ENCODE results near the gene ELL2.

The ELL2 gene

DNA sequence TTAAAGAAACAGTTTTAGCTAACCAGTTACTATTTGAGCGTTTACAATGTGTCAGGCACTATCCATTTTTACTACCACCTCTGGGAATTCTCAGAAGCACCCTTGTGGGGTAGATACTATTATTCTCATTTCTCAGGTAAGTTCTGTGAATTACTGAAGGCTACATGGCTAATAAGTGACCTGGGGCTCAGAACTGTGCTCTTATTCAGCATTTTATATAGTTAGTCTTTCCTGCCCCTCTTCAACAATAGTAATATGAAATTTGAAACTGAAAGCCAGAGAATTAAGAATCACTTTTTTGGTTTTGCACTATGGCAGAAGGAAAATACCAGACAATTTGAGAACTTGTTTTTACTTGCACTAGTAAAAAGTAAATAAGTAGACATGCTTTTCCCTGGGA is 11.8 kb downstream of the ELL2 start:
- Histone ChIP-seq H3K4me2 (ENCODE audit: insufficient read depth, low read length, poor library complexity, severe bottlenecking) (no peak overlapping the region), H2BK120ac (ENCODE audit: low read depth, low read length) (no peak overlapping the region), H3K79me1 (ENCODE audit: low read depth, low read length) (no peaks in the 10 kb centered on the region), H2AK5ac (ENCODE audit: low read depth, low read length) (no peak overlapping the region), H3K9me3 (replicated peaks in 1 of 2; ENCODE audit: control insufficient read depth in 2 of 2, insufficient read depth in 1 of 2, low read depth in 1 of 2, low read length in 2 of 2) (no peaks in the 10 kb centered on the region), H3K27me3 (ENCODE audit: control insufficient read depth in 3 of 3, insufficient read depth in 3 of 3, low read depth in 1 of 3, low read length in 3 of 3) (no peaks in the 10 kb centered on the region), H3K4me3 (ENCODE audit: low read length in 2 of 2) (no peak overlapping the region), H4K8ac (ENCODE audit: low read depth, low read length) (no peak overlapping the region), H3K4ac (ENCODE audit: low read length) (no peak overlapping the region), H3K9ac (ENCODE audit: low read depth, low read length, poor library complexity) (no peak overlapping the region), H3K36me3 (replicated peaks in 1 of 2; ENCODE audit: control insufficient read depth in 2 of 2, insufficient read depth in 2 of 2, low read length in 2 of 2) (no peaks in the 10 kb centered on the region), H2BK5ac (ENCODE audit: low read length) (no peak overlapping the region), H2AFZ (ENCODE audit: low read length) (no peak overlapping the region), H3K23ac (ENCODE audit: low read depth, low read length, poor library complexity) (no peak overlapping the region), H3K27ac (replicated peaks; ENCODE audit: low read length) (no peak overlapping the region), H3K14ac (ENCODE audit: low read length) (no peak overlapping the region), H3K18ac (ENCODE audit: low read length) (no peak overlapping the region), H3K4me1 (ENCODE audit: control insufficient read depth in 2 of 2, insufficient read depth in 1 of 2, low read depth in 1 of 2, low read length in 2 of 2) (no peaks in the 10 kb centered on the region), H2BK15ac (ENCODE audit: low read length) (no peak overlapping the region), H2BK12ac (ENCODE audit: low read length) (no peak overlapping the region), H4K91ac (ENCODE audit: low read depth, low read length, poor library complexity) (no peak overlapping the region)
- DNase-seq (ENCODE audit: low spot score): no peak
- no CpG with 5 or more reads among the region's 1 CpG for WGBS, 2 donors (ENCODE audit: extremely low coverage in 2 of 2, insufficient read length in 2 of 2, insufficient replicate concordance in 1 of 2)

DNA sequence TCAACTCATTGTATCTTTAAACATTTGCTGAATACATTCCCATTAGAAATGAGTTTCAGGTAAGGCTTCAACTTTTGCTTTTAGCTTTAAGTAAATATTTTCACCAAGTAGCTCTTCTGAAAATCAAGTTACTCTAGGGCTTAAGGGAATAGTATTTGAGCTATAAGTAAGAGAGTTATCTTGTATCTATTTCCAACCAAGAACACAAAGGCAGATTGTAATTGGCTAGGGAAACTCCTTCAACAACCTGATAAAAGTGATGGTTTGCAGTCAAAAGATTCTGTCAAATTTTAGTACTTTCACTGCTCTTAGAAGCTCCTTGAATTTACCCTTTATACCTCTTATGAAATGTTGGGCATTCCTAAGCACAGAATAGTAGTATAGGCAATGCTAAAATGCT is 13.0 kb downstream of the ELL2 start:
- Histone ChIP-seq H3K4me1 (ENCODE audit: control insufficient read depth in 2 of 2, insufficient read depth in 1 of 2, low read depth in 1 of 2, low read length in 2 of 2) (no peaks in the 10 kb centered on the region), H2BK120ac (ENCODE audit: low read depth, low read length) (no peak overlapping the region), H3K9ac (ENCODE audit: low read depth, low read length, poor library complexity) (no peak overlapping the region), H3K14ac (ENCODE audit: low read length) (no peak overlapping the region), H2AK5ac (ENCODE audit: low read depth, low read length) (no peak overlapping the region), H3K4me3 (ENCODE audit: low read length in 2 of 2) (no peak overlapping the region), H3K79me1 (ENCODE audit: low read depth, low read length) (no peaks in the 10 kb centered on the region), H3K4ac (ENCODE audit: low read length) (no peak overlapping the region), H3K27ac (replicated peaks; ENCODE audit: low read length) (no peak overlapping the region), H3K4me2 (ENCODE audit: insufficient read depth, low read length, poor library complexity, severe bottlenecking) (no peak overlapping the region), H2AFZ (ENCODE audit: low read length) (no peak overlapping the region), H4K8ac (ENCODE audit: low read depth, low read length) (no peak overlapping the region), H3K23ac (ENCODE audit: low read depth, low read length, poor library complexity) (no peak overlapping the region), H3K36me3 (replicated peaks in 1 of 2; ENCODE audit: control insufficient read depth in 2 of 2, insufficient read depth in 2 of 2, low read length in 2 of 2) (no peaks in the 10 kb centered on the region), H2BK15ac (ENCODE audit: low read length) (no peak overlapping the region), H3K9me3 (replicated peaks in 1 of 2; ENCODE audit: control insufficient read depth in 2 of 2, insufficient read depth in 1 of 2, low read depth in 1 of 2, low read length in 2 of 2) (no peaks in the 10 kb centered on the region), H3K27me3 (ENCODE audit: control insufficient read depth in 3 of 3, insufficient read depth in 3 of 3, low read depth in 1 of 3, low read length in 3 of 3) (no peaks in the 10 kb centered on the region), H2BK5ac (ENCODE audit: low read length) (no peak overlapping the region), H3K18ac (ENCODE audit: low read length) (no peak overlapping the region), H2BK12ac (ENCODE audit: low read length) (no peak overlapping the region), H4K91ac (ENCODE audit: low read depth, low read length, poor library complexity) (no peak overlapping the region)
- no peak for DNase-seq (ENCODE audit: low spot score)

DNA sequence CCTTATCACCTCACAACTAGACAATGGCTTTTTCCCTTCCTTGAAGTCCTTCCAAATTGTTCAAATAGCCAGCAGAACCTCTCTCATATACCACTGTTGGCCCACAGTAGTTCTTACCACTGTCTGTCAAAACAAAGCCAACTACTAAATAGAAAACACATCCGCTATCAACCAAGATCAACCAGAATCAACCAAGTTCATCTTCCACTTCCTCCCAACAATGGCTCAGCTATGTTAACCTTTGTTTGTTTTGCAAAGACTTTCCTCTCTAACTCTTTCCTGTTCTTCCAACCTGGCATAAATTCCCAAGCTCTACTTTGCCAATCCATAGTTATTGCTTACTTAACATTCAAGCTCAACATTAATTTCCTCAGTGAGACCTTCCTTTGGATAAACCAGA is 15.2 kb downstream of the ELL2 start:
- Histone ChIP-seq H2BK120ac (ENCODE audit: low read depth, low read length) (no peak overlapping the region), H2AK5ac (ENCODE audit: low read depth, low read length) (no peak overlapping the region), H3K4ac (ENCODE audit: low read length) (no peak overlapping the region), H3K23ac (ENCODE audit: low read depth, low read length, poor library complexity) (no peak overlapping the region), H3K4me2 (ENCODE audit: insufficient read depth, low read length, poor library complexity, severe bottlenecking) (no peak overlapping the region), H3K9ac (ENCODE audit: low read depth, low read length, poor library complexity) (no peak overlapping the region), H3K79me1 (ENCODE audit: low read depth, low read length) (no peaks in the 10 kb centered on the region), H3K27ac (replicated peaks; ENCODE audit: low read length) (no peak overlapping the region), H4K8ac (ENCODE audit: low read depth, low read length) (no peak overlapping the region), H3K14ac (ENCODE audit: low read length) (no peak overlapping the region), H3K4me1 (ENCODE audit: control insufficient read depth in 2 of 2, insufficient read depth in 1 of 2, low read depth in 1 of 2, low read length in 2 of 2) (peaks cover 0 to under 1% of the 10 kb centered on the region in 2 donors), H2BK5ac (ENCODE audit: low read length) (no peak overlapping the region), H4K91ac (ENCODE audit: low read depth, low read length, poor library complexity) (no peak overlapping the region), H2BK12ac (ENCODE audit: low read length) (no peak overlapping the region), H3K4me3 (ENCODE audit: low read length in 2 of 2) (no peak overlapping the region), H3K36me3 (replicated peaks in 1 of 2; ENCODE audit: control insufficient read depth in 2 of 2, insufficient read depth in 2 of 2, low read length in 2 of 2) (no peaks in the 10 kb centered on the region), H2BK15ac (ENCODE audit: low read length) (no peak overlapping the region), H2AFZ (ENCODE audit: low read length) (no peak overlapping the region), H3K9me3 (replicated peaks in 1 of 2; ENCODE audit: control insufficient read depth in 2 of 2, insufficient read depth in 1 of 2, low read depth in 1 of 2, low read length in 2 of 2) (no peaks in the 10 kb centered on the region), H3K18ac (ENCODE audit: low read length) (no peak overlapping the region), H3K27me3 (ENCODE audit: control insufficient read depth in 3 of 3, insufficient read depth in 3 of 3, low read depth in 1 of 3, low read length in 3 of 3) (no peaks in the 10 kb centered on the region)
- DNase-seq (ENCODE audit: low spot score): no peak
- WGBS, 2 donors (ENCODE audit: extremely low coverage in 2 of 2, insufficient read length in 2 of 2, insufficient replicate concordance in 1 of 2): no CpG with 5 or more reads among the region's 1 CpG

DNA sequence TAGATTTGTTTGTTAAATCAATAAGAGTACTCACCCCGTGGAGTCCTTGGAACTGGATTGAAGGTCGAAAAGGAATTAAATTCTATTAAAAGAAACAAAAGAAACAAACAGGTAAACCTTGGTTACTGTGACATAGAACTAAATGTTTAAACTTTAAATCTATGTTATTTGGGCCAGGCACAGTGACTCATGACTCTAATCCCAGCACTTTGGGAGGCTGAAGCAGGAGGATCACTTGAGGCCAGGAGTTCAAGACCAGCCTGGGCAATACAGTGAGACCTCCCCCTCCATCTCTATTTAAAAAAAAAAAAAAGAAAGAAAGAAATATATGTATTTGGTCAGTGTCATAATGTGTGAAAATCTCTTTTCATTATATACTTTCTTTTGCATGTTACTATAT is 18.7 kb downstream of the ELL2 start:
- Histone ChIP-seq H2BK15ac (ENCODE audit: low read length) (no peak overlapping the region), H3K14ac (ENCODE audit: low read length) (no peak overlapping the region), H3K23ac (ENCODE audit: low read depth, low read length, poor library complexity) (no peak overlapping the region), H3K4me1 (ENCODE audit: control insufficient read depth in 2 of 2, insufficient read depth in 1 of 2, low read depth in 1 of 2, low read length in 2 of 2) (peaks cover 0 to 4% of the 10 kb centered on the region in 2 donors), H2AK5ac (ENCODE audit: low read depth, low read length) (no peak overlapping the region), H3K9me3 (replicated peaks in 1 of 2; ENCODE audit: control insufficient read depth in 2 of 2, insufficient read depth in 1 of 2, low read depth in 1 of 2, low read length in 2 of 2) (no peaks in the 10 kb centered on the region), H3K79me1 (ENCODE audit: low read depth, low read length) (no peaks in the 10 kb centered on the region), H2BK5ac (ENCODE audit: low read length) (no peak overlapping the region), H3K27me3 (ENCODE audit: control insufficient read depth in 3 of 3, insufficient read depth in 3 of 3, low read depth in 1 of 3, low read length in 3 of 3) (no peaks in the 10 kb centered on the region), H3K36me3 (replicated peaks in 1 of 2; ENCODE audit: control insufficient read depth in 2 of 2, insufficient read depth in 2 of 2, low read length in 2 of 2) (no peaks in the 10 kb centered on the region), H3K27ac (replicated peaks; ENCODE audit: low read length) (no peak overlapping the region), H3K18ac (ENCODE audit: low read length) (no peak overlapping the region), H3K4ac (ENCODE audit: low read length) (no peak overlapping the region), H4K8ac (ENCODE audit: low read depth, low read length) (no peak overlapping the region), H3K4me2 (ENCODE audit: insufficient read depth, low read length, poor library complexity, severe bottlenecking) (no peak overlapping the region), H4K91ac (ENCODE audit: low read depth, low read length, poor library complexity) (no peak overlapping the region), H2BK120ac (ENCODE audit: low read depth, low read length) (no peak overlapping the region), H2BK12ac (ENCODE audit: low read length) (no peak overlapping the region), H3K9ac (ENCODE audit: low read depth, low read length, poor library complexity) (no peak overlapping the region), H3K4me3 (ENCODE audit: low read length in 2 of 2) (no peak overlapping the region), H2AFZ (ENCODE audit: low read length) (no peak overlapping the region)
- no CpG with 5 or more reads among the region's 2 CpGs for WGBS, 2 donors (ENCODE audit: extremely low coverage in 2 of 2, insufficient read length in 2 of 2, insufficient replicate concordance in 1 of 2)
- no peak for DNase-seq (ENCODE audit: low spot score)
